HG02798 (cell line): ENCODE results near the gene FAM53B.

Experiments
- ATAC-seq: cut with Tn5 transposase; IDR thresholded peaks from one replicate; pipeline ENCODE4 v1.9.1; 2021; ENCODE audit warnings: mild to moderate bottlenecking; ENCODE audit not compliant: unreplicated experiment, poor library complexity

The FAM53B gene

DNA sequence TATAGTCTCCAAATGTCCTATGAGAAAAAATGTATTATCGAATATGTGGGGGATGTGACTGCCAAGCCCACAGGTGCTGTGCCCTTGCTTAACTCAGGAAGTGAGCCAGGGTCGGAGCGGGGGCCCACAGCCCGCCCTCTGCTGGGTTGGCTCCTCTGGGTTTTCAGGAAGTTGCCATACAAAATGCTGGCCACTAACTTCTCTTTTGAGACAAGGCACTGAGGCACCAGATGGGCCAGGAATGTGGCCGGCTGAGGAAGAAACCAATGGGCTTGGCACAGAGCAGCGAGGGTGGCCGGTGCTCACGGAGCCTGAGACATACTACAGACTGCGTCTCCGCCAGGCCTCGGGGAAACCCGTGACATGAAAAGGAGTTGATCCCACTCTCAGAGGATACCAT, 58.9 kb downstream of the FAM53B start:
- ATAC-seq: no peak

DNA sequence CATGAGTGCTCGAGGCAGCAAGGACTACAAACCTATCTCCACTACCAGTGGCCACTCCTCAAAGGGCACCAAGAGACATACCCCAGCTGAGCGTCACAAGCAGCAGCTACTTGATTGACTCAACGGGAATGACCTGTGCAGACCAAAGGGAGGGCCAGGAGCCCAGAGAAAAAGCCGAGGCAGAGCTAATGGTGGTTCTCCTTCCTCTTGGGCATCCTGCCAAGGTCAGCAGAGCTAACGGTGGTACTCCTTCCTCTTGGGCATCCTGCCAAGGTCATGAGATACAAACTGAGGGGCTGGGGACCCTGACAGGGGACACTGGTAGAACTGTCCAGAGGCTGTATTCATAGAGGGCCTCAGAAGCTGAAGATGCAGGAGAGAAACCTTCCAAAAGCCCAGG, 60.4 kb downstream of the FAM53B start:
- ATAC-seq: no peak

DNA sequence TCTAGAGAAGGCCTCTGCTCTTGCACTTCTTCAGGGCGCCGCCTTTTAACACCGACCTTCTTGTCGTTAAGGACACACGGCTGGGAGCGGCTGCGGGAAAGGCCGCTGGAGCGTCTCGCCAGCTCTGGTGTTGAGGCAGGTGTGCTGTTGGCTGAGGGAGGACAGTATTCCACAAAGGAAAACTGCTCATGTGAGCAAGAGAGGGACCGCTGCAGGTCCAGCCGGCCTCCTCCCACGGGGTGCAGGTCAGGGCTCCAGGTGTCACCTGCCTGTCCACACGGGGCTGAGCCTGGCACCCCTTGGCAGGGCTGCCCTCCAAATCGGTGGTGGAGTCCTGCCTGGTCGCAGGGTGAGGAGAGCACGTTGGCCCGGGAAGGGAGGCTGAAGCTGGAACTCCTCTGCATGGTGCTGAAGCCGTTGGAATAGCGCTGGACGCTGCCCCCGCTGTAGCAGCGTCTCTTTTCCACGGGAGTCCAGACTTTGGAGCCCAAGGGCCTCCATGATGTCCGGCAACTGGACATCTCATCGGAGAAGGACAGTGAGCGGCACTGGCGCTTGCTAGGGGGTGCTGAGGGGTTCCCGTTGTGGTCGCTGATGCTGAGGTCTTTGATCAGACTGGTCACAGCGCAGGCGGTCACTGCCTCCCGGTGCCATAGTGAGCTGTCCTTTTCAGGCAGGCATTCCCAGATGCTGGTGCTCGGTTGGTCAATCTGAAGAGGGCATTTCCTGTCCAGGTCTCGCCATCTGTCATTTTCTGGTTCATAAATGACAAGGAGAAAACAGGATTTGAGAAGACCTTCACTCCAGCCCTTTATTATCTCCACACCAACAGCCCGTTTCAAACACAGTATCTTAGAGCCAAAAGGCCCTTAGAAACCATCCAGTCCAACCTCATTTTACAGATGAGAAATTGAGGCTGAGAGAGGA, 62.3 kb downstream of the FAM53B start:
- no peak for ATAC-seq

DNA sequence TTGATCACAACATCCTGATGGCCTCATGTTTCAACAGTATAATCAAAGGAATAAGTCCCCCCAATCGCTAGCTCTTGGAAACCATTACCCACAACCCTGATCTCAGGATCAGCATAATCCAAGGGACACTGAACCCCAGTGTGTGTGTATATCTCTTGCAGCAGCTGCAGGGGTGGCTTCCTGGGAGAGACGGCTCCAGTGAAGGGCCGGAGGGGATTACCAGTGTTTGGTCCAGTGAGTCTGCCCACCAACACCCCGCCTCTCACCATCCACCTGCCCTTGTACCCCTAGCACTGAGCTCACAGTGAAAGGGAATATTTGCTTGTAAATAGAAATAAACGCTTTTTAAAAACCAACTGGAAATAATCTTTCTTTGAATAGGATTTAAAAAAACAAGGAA, 63.1 kb downstream of the FAM53B start:
- ATAC-seq: no peak

DNA sequence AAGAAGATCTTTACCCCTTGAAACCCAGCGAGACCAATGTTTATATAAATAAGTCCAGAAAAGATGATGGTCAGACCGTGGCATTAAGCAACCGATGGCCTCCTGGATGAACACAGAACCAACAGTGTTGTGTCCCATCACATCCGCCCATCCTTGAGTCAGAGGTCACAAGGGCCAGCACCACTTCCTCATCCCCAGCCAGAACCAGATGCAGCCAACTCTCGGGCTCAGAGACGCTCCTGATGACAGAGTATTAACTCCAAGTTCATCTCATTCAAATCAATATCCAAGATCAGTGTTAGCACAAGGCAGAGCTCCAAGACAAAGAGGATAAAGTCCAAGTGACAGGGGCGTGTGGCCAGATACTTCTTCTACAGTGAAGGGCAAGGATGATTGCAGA, 63.5 kb downstream of the FAM53B start:
- ATAC-seq: no peak

DNA sequence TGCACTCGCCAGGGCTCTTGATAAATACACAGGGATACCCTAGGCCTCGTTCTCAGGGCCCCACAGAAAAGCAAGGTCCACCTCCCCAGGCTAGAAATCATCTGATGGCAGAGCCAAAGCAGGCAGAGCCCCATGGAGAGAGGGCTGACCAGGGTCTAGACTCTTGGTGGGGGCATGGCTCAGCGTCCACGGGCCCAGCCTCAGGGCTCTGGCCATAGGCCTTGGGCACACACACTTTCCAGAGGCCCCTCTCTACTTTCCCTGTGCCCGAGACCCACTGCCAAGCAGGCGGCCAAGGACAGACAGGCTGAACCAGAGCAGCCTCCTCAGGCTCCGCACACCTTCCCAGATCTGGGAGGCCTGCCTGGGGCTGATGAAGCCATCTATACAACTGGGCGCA, 64.8 kb downstream of the FAM53B start:
- no peak for ATAC-seq

DNA sequence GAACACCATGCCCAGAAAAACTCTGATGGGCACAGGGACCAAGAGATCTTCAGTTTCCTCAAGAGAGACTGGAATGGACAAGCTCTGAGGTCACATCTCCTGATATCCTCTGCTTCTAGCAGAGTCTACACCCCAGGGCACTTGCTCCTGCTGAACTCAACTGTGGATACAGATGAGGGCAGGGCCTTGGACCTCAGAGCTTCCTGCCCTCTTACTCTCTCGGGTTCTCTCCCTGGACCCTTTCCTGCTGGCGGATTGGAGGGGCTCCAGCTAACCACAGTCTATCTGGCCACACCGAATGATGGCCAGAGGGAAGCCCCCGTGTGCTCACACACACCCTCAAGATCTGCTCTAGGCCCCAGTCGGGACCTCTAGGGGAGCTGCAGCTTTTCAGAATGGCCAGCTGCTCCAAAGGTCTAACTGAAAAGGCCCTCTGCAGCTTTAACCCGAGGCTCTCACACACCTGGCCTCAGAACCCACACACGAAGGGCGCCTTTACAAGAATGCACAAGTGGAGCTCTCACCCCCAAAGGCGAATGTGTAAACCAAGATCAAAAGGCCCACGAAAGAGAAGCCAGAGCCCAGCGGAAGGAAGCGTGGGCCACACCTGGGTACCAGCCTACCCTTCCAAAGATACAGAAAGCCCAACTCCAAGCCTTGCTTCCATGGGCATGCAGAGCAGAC, 65.5 kb downstream of the FAM53B start:
- ATAC-seq: no peak

DNA sequence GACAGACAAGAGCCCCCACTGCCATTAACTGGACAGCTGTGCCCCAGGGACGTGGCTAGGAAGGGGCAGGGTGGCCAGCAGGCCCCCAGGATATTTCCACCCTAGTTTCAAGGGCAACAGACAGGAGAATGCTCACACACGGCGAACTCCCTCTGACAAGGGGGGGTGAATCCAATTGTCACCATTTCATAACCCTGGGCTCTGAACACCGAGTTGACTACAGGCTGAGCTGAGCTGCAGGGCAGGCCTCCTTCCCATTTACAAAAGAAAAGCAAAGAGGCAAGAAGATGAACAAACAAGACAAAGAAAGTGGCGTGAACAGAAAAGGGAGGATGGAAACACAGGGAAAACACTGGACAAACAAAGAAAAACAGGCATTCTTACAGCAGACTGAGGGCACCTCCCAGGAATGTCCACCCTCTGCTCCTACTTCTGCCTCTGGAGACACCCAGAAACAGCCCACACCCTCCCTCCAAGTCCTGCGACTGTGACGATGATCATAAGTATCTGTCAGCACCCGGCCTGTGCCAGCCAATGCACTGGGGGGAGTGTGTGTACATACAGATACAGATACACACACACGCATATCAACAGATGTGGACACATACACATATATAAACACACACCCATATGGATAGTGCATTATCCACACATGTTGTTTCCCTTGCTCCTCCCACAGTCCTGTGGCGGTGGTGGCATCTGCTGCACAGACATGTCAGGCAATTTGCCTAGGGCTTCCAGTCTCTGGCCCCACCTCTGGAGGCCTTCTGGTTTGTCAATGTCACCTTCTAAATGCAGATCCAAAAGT, 66.2 kb downstream of the FAM53B start:
- ATAC-seq: no peak

DNA sequence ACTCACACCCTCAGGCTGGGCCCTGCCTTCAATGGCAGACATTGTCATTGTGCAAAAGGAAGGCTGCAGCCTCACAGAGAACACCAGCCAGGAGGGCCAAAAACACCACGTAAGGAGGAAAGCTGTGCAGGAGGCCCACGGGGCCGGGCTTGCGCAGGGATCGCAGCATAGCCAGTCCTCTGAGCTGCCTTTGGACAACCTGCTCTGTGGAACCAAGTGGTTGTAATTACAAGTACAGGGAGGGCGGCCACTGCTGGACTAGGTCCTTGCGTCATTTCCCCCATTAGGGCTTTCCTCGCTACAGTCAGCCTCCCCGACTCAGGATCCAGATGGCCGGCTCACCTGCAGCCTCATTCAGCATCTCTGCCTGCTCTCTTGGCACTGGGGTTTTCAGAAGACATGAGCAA, 66.9 kb downstream of the FAM53B start:
- ATAC-seq: no peak

DNA sequence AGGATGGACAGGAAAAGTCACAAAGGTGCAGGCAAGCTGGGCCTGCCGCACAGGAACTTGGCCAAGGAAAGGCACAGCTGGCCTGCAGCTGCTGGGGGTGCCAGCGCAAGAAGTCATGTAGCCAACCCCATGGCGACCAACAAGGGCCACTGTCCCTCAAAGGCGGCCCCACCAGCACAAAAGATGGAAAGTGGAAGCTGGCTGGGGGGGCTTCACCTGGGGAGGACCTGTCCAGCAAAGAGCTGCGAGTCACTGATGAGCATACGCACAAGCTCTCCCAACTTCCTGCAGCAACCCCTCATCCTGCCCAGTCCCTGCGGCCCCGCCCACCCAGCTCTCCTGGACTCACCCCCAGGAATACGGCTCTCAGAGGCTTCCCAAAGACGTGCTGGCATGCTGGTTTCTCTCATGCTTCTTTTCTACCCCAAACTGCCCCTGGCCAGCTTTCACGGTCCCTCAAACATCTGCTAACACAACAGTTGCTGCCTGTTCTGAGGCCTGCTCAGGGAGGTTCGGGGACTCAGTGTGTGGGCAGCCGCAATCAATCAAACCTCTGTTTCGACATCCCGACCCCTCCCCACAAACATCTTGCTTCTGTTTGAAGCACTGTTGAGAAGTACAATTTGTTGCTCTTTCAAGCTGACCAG, 67.6 kb downstream of the FAM53B start:
- ATAC-seq: no peak

DNA sequence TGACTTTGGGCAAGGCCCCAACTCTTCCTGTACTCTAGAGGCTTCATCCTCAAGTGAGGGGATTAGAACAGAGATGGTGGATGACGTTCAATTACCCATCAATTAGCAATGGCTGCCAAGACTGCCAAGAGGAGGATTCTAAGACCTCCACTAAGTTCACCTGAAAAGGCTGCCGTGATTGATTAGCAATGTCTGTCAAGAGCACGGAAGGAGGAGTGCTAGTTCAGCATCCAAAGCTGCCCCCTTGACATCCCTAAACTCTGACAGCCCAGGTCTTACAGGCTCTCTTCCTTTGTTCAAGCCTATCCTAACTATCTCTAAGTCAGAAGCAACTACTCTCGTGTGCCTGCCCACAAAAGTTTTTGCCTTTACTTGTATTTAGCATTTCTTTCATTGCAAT, 68.4 kb downstream of the FAM53B start:
- ATAC-seq: no peak

DNA sequence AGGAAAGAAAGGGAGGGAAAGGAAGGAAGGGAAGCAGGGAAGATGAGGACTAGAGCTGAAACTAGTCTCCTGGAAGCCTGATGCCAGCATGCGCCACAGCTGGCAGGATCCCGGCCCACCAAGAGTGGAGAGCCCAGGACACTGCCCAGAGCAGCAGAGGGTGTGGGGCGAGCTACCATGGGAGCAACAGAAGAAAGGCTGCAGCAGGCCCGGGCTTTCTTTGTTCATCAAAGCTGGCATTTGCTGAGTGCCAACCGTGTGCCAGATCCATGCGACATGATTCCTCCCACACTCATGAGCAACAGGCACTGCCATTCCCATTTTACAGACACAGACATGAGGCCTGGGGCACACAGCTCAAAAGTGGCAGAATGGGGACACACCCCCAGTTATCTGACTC, 68.9 kb downstream of the FAM53B start:
- no peak for ATAC-seq

DNA sequence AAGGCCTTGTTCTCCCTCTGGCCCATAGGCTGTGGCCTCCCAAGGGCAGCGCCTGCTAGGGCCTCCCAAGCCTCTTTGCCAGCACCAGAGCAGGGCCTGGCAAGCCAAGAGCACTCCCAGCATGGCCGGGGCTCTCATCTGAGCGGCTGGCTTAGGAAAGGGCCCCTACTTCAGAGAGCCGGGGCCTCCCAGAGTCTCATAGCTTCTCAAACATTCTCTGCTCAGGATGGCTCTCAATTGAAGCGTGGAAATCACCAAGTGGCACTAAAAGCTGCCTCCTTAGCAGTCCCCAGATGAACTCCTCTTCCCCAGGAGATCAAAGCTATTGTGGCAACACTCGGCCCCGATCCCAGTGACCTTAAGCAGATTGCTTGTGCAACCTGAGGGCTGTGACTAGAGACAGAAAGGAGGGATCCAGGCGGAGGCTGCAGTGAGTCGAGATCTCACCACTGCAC, 69.4 kb downstream of the FAM53B start:
- no peak for ATAC-seq

DNA sequence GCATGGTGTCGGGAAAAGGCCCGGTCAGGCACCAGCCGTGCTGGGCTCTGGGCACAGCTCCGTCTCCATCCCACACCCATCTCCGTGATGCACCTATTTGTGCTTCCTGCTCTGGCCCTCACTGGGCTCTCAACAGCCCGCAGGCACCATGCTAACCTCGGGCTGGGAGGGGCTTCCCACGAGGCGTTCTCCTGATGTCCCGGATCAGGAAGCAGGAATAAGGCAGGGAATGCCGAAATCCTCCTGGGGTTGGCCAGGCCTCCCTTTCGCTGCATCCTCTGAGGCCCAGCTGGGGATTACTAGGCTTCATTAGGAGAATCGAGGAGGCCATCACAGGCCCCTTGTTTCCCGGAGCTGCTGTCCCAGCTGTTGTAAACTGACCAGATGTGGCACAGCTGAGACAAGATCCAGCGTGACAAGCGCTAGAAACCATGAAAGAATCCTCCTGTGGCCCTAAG, 72.0 kb downstream of the FAM53B start:
- ATAC-seq: no peak

DNA sequence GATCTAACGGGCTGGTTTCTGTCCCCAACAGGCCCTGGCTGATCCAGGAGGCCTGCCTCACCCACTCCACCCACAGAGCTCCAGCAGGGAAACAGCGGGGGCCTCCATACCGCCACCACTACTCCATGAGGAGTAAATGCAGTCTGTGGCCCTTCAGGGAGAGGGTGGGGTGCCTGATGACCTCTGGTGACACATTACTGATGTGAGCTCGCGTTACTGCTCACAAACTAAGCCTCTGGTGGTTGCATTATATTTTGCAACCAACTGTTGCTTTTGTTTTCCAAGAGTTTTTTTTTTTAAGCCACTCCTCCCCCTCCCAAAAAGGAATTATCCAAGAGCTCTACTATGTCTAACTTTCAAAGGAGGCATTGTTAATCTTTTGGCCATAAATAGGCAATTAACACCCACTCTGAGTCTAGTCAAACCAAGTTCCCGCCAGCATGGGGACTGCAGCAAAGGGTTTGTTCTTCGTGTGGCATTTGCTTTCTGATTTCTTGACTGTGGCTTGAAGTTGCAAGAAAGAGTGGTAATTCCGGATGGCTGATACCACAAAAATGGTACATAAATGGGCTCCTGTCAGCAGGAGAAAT, 72.6 kb downstream of the FAM53B start:
- no peak for ATAC-seq

DNA sequence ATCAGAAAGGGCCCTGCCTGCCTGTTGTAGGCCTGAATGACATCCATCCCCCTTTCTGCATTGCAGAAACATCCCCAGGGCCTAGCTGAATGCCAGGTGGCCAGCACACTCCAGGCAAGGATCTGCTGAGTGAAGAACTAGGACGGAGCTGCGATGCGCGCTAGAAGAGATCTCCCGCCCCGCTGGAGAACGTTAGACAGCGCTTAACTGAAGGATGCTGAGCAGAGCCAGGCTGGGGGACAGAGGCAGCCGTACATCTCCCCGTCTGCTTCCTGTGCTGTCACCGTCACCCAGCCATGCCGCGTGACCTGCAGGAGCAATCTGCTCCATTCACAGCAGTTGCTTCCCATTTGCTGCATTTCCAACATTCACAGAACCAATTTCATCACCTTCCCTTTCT, 73.3 kb downstream of the FAM53B start:
- no peak for ATAC-seq

DNA sequence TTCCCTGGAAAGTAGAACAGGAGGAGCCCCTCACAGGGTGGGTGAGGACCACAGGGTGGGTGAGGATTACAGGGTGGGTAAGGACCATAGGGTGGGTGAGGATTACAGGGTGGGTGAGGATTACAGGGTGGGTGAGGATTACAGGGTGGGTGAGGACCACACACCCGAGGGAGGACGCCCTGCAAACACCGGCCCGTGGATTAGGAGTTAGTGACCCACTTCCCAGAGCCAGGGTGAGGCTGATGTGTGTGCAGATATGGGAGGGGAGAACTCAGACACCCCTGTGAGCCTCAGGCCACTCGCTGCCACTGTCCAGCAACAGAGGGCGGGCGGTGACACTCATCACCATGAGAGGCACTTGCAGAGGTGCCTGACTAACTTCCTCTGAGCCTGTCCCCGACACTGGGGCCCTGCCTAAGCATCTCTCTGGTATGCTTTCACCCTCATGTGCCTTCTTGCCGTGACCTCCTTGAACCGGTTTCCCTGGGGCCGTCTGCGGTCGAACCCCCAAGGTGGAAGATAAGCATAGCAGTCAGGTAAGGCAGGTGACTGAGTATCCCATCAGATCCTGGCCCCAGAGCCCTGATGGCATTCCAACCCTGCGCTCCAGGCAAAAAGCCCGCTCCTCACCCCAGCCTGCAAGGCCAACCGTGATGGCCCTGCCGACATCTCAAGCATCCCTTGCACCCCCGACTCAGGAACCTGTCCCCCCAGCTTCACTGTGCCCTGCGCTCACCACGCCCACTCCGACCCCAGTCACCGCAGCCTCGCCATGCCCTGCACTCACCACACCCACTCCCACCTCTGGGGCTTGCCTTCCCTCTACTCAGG, 74.1 kb downstream of the FAM53B start:
- no peak for ATAC-seq

DNA sequence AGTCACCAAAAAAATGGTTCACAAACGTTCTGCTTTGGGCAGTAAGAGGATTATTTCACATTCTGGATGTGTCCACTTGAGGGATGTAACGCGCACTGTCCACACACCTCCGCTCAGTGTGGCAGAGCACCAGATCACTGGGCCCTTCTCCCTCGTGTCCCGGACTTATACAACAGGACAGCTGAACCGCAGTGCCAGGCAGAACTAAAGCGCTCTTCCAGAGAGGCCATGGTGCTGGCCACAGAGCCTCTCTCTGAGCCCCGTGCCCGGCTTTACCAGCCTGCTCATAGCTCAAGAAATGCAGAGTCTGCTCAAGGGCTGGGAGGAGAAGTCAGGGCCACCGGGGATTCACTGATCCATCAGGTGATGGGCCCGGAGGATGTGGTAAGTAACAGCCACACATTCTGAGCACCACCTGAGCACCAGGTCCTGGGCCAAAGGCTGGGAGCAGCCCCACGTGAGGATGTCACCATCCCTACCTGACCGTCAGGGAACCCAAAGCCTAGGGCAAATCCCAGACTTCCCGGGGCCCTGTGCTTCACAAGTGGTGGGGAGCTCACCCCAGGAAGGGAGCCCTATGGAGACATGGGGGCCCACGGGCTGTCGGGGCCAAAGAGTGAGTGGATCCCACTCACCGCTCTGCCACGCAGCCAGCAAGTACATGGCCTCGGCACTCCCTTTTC, 74.9 kb downstream of the FAM53B start:
- ATAC-seq: no peak
